Kidney (tissue), 14 donors: ENCODE data around the gene CHID1. TPM values are rescaled to one million over a fixed set of nuclear protein-coding genes. Genes with fewer than 3 reads are reported as not detected.

Source experiments
- DNase-seq, 5 donors: peaks; one replicate each; pipeline ENCODE4 v3.0.0-alpha.2; 2013 to 2020
- FAIRE-seq: peaks from 2 replicates; lab custom pipeline; 2012; peaks lifted over from hg19 to GRCh38; lab: Jason Lieb, UNC
- H3K27ac ChIP-seq, 2 donors: one replicate each; pipeline ENCODE4 v1.7.0; 2013; ENCODE audit warnings: low read depth in 2 of 2, low read length in 2 of 2, inconsistent platforms in 1 of 2
- H3K27me3 ChIP-seq: one replicate; pipeline ENCODE4 v1.7.1; 2013; ENCODE audit warnings: low read length, inconsistent platforms; ENCODE audit not compliant: control insufficient read depth, insufficient read depth
- H3K36me3 ChIP-seq, 3 donors: one replicate each; pipeline versions ENCODE4 v1.7.0 to v1.7.1; 2013; ENCODE audit warnings: low read length in 3 of 3, control low read depth in 1 of 3, inconsistent platforms in 1 of 3; ENCODE audit not compliant: insufficient read depth in 3 of 3, control insufficient read depth in 2 of 3
- H3K4me1 ChIP-seq, 3 donors: one replicate each; pipeline versions ENCODE4 v1.7.0 to v1.7.1; 2013; ENCODE audit warnings: low read length in 3 of 3, inconsistent platforms in 1 of 3, low read depth in 1 of 3; ENCODE audit not compliant: control insufficient read depth in 2 of 3, insufficient read depth in 2 of 3
- H3K4me3 ChIP-seq, 3 donors: one replicate each; pipeline versions ENCODE4 v1.7.0 to v1.8.1; 2013; ENCODE audit warnings: low read length in 3 of 3, control low read depth in 1 of 3, inconsistent platforms in 1 of 3
- H3K9ac ChIP-seq, 3 donors: one replicate each; pipeline versions ENCODE4 v1.7.0 to v1.7.1; 2013; ENCODE audit warnings: low read length in 3 of 3, control low read depth in 1 of 3, inconsistent platforms in 1 of 3
- H3K9me3 ChIP-seq, 3 donors: one replicate each; pipeline versions ENCODE4 v1.7.0 to v1.7.1; 2013; ENCODE audit warnings: low read length in 3 of 3, control low read depth in 1 of 3, inconsistent platforms in 1 of 3; ENCODE audit not compliant: control insufficient read depth in 2 of 3, insufficient read depth in 1 of 3
- CTCF ChIP-seq: IDR thresholded peaks from 3 replicates; pipeline ENCODE4 v1.5.1; 2012; ENCODE audit warnings: mild to moderate bottlenecking, moderate library complexity, borderline replicate concordance; ENCODE audit not compliant: insufficient read depth; ENCODE audit errors: extremely low read depth
- intact Hi-C: fragments of 100-400 bp; cut with DNase I; formaldehyde crosslinking; loops from one replicate; pipeline ENCODE4 v1.11.1; 2022
- polyA plus RNA-seq: library from polyadenylated mRNA; stranded (reverse); fragments of 350-450 nt; fragmentation: Illumina TruSeq; extraction: RNeasy Lipid Tissue Mini Kit (QIAGEN cat#74804); gene quantifications from one replicate; pipeline ENCODE4 v1.2.3, GENCODE V29; 2014; ENCODE audit warnings: low read depth, low replicate concordance; ENCODE audit not compliant: insufficient read depth
- total RNA-seq: library from RNA; stranded (reverse); fragmentation: NEBNext Ultra II Directional; extraction: Animal tissue kit (Norgen Biotek cat#: 25700); gene quantifications from one replicate; pipeline ENCODE4 v1.2.1, GENCODE V29; 2021
- donor health status: control.
- donor health status: control.
- donor health status: control.
- donor health status: control.
- donor health status: control.
- donor health status: DM: yes; HTN: yes; CAD: no.
- donor health status: Normal renal cell carcinoma (clear cell type).

The CHID1 gene
- total and polyA plus RNA-seq, 2 donors from 2014 or later = 82.2 to 128 TPM

- Histone ChIP-seq H3K4me3 (no peak overlapping the region), H3K27ac (no peak overlapping the region), H3K9me3 (no peaks in the 10 kb centered on the region), H3K27me3 (no peaks in the 10 kb centered on the region), H3K36me3 (peaks cover 0 to 3% (median 0%) of the 10 kb centered on the region in 3 donors), H3K9ac (no peak overlapping the region), H3K4me1 (no peaks in the 10 kb centered on the region)
- TF ChIP-seq CTCF = no peak
- FAIRE-seq (no peak), DNase-seq (peak in 1 of 5 donors; percentile 46)
- intact Hi-C loops = no loop called here
These were observed 22.0 kb downstream of the CHID1 start for GRCh38 chr11:888310-889212.

GRCh38 chr11:887589-887988 lies 23.0 kb downstream of the CHID1 start:
- Histone ChIP-seq H3K4me1 (no peaks in the 10 kb centered on the region), H3K9me3 (no peaks in the 10 kb centered on the region), H3K36me3 (peaks cover 0 to 3% (median 0%) of the 10 kb centered on the region in 3 donors), H3K9ac (no peak overlapping the region), H3K27ac (no peak overlapping the region), H3K4me3 (no peak overlapping the region), H3K27me3 (no peaks in the 10 kb centered on the region)
- intact Hi-C loops = no loop called here
- FAIRE-seq (no peak), DNase-seq (no peak)
- no peak for TF ChIP-seq CTCF

GRCh38 chr11:886568-886967 lies 24.0 kb downstream of the CHID1 start:
- Histone ChIP-seq H3K27me3 (no peaks in the 10 kb centered on the region), H3K9me3 (no peaks in the 10 kb centered on the region), H3K4me3 (no peak overlapping the region), H3K9ac (no peak overlapping the region), H3K4me1 (no peaks in the 10 kb centered on the region), H3K27ac (no peak overlapping the region), H3K36me3 (peaks cover 0 to 3% (median 0%) of the 10 kb centered on the region in 3 donors)
- no peak for TF ChIP-seq CTCF
- FAIRE-seq = no peak
- DNase-seq = no peak
- intact Hi-C loops = no loop called here
